Measurements from ENCODE around the gene SIRT5. TPM values are rescaled to one million over a fixed set of nuclear protein-coding genes. Genes with fewer than 3 reads are reported as not detected.

Gene SIRT5
- total and polyA plus RNA-seq, 2 experiments from 2014 or later, result 4.8 to 6.1 TPM

GRCh38 chr6:13662651-13663334 is 88.4 kb downstream of the SIRT5 start:
- Histone ChIP-seq H4K20me1 (ENCODE audit: insufficient read depth) (peaks cover 31% of the 10 kb centered on the region; the same call in 1 of the 2 replicates), H3K36me3 (ENCODE audit: low read depth) (no peaks in the 10 kb centered on the region), H3K27ac (no peak overlapping the region), H3K4me1 (ENCODE audit: insufficient read depth) (peaks cover 34% of the 10 kb centered on the region), H3K9ac (no peak overlapping the region), H3K4me2 (ENCODE audit: unreplicated experiment) (no peak overlapping the region), H3K4me3 (no peak overlapping the region), H3K79me2 (ENCODE audit: insufficient read depth) (peaks cover 100% of the 10 kb centered on the region), H3K9me2 (ENCODE audit: insufficient read depth) (no peaks in the 10 kb centered on the region; the same call in none of the 2 replicates), H3F3A (ENCODE audit: insufficient read depth) (peaks cover 8% of the 10 kb centered on the region; the same call in 1 of the 2 replicates), H3K27me3 (replicated peaks; ENCODE audit: insufficient read depth) (no peaks in the 10 kb centered on the region), H3K9me3 (ENCODE audit: low read depth) (no peaks in the 10 kb centered on the region), H2AFZ (no peak overlapping the region)
- in situ Hi-C loops (cut with MboI), result no loop called here
- TF ChIP-seq EZH2phosphoT487 (IDR thresholded peaks at IDR 0.05; ENCODE audit: insufficient read depth, low read depth), result no peak
- no peak for TF ChIP-seq EZH2 (IDR thresholded peaks at IDR 0.05; ENCODE audit: insufficient read depth, poor library complexity, severe bottlenecking)
- DNase-seq, result no peak
- WGBS, 2 experiments (ENCODE audit: low coverage in 1 of 2, low lambda C conversion rate in 2 of 2, missing lambda C conversion rate in 2 of 2), result 69 to 70% methylated on average over 3 of the region's 3 CpGs

GRCh38 chr6:13663986-13664385 is 89.6 kb downstream of the SIRT5 start:
- H3K79me2 ChIP-seq (ENCODE audit: insufficient read depth), result peaks cover 100% of the 10 kb centered on the region
- no peaks in the 10 kb centered on the region for H3K27me3 ChIP-seq (replicated peaks; ENCODE audit: insufficient read depth)
- no peak overlapping the region for H2AFZ ChIP-seq
- no peaks in the 10 kb centered on the region for H3K36me3 ChIP-seq (ENCODE audit: low read depth)
- H3F3A ChIP-seq (ENCODE audit: insufficient read depth), result peaks cover 11% of the 10 kb centered on the region; the same call in 1 of the 2 replicates
- DNase-seq, result no peak
- H3K9ac ChIP-seq, result no peak overlapping the region
- no peaks in the 10 kb centered on the region for H3K9me3 ChIP-seq (ENCODE audit: low read depth)
- no peaks in the 10 kb centered on the region; the same call in none of the 2 replicates for H3K9me2 ChIP-seq (ENCODE audit: insufficient read depth)
- in situ Hi-C loops (cut with MboI), result no loop called here
- H3K4me2 ChIP-seq (ENCODE audit: unreplicated experiment), result no peak overlapping the region
- H3K27ac ChIP-seq, result no peak overlapping the region
- peaks cover 35% of the 10 kb centered on the region; the same call in 1 of the 2 replicates for H4K20me1 ChIP-seq (ENCODE audit: insufficient read depth)
- H3K4me1 ChIP-seq (ENCODE audit: insufficient read depth), result peaks cover 41% of the 10 kb centered on the region
- TF ChIP-seq EZH2phosphoT487 (IDR thresholded peaks at IDR 0.05; ENCODE audit: insufficient read depth, low read depth) (no peak), EZH2 (IDR thresholded peaks at IDR 0.05; ENCODE audit: insufficient read depth, poor library complexity, severe bottlenecking) (no peak)
- WGBS, 2 experiments (ENCODE audit: low coverage in 1 of 2, low lambda C conversion rate in 2 of 2, missing lambda C conversion rate in 2 of 2), result 75 to 83% methylated on average over 4 of the region's 4 CpGs
- no peak overlapping the region for H3K4me3 ChIP-seq

Other genes starting within 250 kb of the SIRT5 start
- gene TBC1D7, start 246.1 kb upstream of the SIRT5 start, total RNA-seq (2014; rRNA removed; shearing (Covaris generic)), result 8.5 and 18.7 TPM in 2 replicates
- gene TBC1D7, start 246.1 kb upstream of the SIRT5 start, polyA plus RNA-seq (2016; fragmentation: Nextera tagmentation; extraction: Ambion mirVana), result 25.7 and 25.8 TPM in 2 replicates
- gene GFOD1, start 87.0 kb upstream of the SIRT5 start, total RNA-seq (2014; rRNA removed; shearing (Covaris generic)), result 0.97 and 1.6 TPM in 2 replicates
- 0.74 and 0.84 TPM in 2 replicates for gene GFOD1, start 87.0 kb upstream of the SIRT5 start, polyA plus RNA-seq (2016; fragmentation: Nextera tagmentation; extraction: Ambion mirVana)
- gene NOL7, start 40.7 kb downstream of the SIRT5 start, total RNA-seq (2014; rRNA removed; shearing (Covaris generic)), result 48.7 and 53.1 TPM in 2 replicates
- 122 and 124 TPM in 2 replicates for gene NOL7, start 40.7 kb downstream of the SIRT5 start, polyA plus RNA-seq (2016; fragmentation: Nextera tagmentation; extraction: Ambion mirVana)
- gene RANBP9, start 137.2 kb downstream of the SIRT5 start, total RNA-seq (2014; rRNA removed; shearing (Covaris generic)), result 28.3 and 29.8 TPM in 2 replicates
- 8.0 and 8.8 TPM in 2 replicates for gene RANBP9, start 137.2 kb downstream of the SIRT5 start, polyA plus RNA-seq (2016; fragmentation: Nextera tagmentation; extraction: Ambion mirVana)
- 11.1 and 13.6 TPM in 2 replicates for gene MCUR1, start 240.0 kb downstream of the SIRT5 start, total RNA-seq (2014; rRNA removed; shearing (Covaris generic))
- 27.9 and 28.3 TPM in 2 replicates for gene MCUR1, start 240.0 kb downstream of the SIRT5 start, polyA plus RNA-seq (2016; fragmentation: Nextera tagmentation; extraction: Ambion mirVana)

Measured in GM23248 (cell line).